GM18858 (cell line): ENCODE measurements around the gene MALRD1.

Source experiments
- ATAC-seq: cut with Tn5 transposase; IDR thresholded peaks from one replicate; pipeline ENCODE4 v1.9.1; 2021; ENCODE audit not compliant: unreplicated experiment

Gene MALRD1

GRCh38 chr10:19212590-19212989 lies 164.0 kb downstream of the MALRD1 start:
- ATAC-seq = no peak

DNA sequence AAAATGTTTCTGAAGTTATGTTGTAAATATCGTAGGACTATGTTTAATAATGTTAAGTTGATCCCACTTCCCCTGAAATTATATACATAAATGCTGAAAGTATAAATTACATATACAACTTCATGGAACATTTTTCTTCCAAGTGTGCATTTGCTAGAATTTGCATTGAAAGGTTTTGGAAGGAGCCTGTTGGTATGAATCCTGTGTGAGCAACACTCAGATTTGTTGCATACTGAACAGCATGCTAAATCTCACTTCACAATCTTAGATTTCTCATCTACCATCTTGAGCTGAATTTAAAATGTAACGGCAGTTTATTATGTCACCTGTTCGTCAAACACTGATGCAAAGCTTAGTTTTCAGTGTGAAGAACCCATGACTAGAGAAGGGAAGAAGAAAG lies 172.6 kb downstream of the MALRD1 start:
- no peak for ATAC-seq

- ATAC-seq = no peak
Observed at GRCh38 chr10:19226025-19226424, 177.4 kb downstream of the MALRD1 start.

DNA sequence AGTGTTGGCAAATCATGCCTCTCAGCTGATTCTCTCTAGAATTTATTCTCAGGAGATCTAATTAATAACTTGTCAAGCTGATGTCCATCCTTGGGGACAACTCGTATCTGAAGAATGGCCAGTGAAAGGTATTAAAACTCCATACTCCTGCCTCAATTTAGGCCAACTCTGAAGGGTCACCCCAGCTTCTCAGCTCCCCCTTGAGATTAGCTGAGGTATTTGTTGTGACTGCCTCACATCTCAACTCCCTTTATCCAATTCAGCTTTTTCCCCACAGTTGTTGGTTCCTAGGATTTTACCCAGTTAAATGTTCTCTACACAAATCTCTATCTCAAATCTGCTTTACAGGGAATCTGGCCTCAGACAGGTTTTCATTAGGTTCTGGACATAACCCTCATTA lies 182.4 kb downstream of the MALRD1 start:
- ATAC-seq = no peak

DNA sequence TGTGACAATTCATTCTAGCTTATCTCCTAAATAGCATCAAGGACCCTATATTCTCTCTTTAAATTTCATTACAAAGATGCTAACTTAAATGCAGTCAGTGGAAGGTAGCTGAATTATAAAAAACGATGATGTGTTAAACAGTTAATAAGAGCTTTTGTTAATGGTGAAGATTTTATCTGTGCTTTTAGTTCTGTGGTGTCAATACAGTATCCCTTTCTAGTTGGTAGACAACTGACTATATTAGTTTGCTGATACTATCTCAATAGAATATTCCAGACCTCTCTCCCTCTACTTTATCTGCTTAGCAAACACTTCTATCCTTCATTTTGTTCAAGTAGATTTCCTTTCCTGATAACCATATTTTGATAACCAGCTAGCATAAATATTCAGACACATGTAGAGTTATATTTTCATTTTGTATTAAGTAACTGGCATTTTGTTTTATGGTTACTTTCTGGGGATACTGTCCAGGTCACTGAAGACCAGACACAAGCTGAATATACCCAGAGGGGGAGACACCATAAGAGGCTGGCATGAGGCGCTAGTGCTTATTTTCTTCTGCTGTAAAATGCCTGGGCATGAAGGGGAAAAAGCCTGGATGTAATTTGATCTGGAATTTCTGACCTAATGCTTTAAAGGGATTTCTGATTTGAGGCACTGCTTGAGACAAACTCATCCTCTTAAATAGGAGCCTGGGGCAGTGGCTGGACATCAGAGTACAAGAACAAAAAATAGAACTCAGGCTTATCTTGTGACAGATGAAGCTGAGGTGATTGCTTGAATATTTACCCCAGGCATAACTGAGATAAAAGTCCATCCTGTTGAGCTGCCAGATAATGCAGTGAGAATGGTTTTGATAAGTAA lies 197.5 kb downstream of the MALRD1 start:
- no peak for ATAC-seq

DNA sequence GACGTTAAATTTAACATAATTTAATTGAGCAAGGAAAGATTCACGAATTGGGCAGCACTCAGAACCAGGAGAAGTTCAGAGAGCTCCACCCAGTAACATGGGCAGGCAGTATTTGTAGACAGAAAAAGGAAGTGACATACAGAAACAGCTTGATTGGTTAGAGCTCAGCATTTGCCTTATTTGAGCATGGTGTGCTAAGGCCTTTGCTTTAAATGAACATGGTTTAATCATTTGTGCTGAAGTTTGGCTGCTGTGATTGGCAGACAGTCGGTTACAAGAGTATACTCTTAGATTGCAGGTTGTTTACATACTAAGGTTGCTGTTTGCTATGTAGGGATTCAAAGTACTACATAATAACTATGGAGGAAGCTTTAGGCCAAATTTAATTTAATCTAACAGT lies 199.2 kb downstream of the MALRD1 start:
- no peak for ATAC-seq

- ATAC-seq = no peak
Observed at GRCh38 chr10:19250546-19250945, 201.9 kb downstream of the MALRD1 start.

DNA sequence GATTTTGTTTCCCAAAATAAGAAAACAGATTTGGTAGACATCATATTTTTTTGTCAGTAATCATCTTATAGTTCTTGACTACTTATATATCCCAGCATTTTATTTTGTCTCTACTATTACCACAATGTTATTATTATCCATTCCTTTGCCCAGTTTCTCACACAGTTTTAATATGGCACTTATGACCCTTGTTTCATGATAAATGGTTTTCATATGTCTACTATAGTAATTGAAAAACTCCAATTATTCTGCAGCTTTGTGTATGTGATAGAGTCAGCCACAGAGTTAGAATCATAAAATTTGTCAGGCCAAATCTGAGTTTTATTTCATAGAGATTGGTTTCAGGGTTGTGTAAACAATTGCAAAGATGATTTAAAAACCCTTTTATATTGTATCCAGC lies 203.9 kb downstream of the MALRD1 start:
- no peak for ATAC-seq

DNA sequence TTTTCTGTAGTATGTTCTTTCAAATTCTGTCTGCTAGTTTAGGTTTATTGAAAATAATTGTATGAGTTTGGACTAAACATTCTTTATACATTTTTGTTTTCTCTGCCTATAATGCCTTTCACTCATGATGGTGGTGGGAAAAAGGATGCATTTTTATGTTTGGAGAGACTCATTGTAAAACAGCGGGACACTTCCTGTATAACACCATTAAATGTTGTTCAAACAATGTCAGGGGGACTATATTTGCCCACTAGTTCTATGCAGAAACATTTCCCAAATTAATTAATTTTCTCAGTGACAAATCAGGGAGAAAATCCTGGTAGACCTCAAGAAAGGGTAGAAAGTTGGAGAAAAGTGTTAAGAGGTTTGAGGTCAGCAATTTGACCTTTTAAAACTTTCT lies 207.7 kb downstream of the MALRD1 start:
- ATAC-seq = no peak

DNA sequence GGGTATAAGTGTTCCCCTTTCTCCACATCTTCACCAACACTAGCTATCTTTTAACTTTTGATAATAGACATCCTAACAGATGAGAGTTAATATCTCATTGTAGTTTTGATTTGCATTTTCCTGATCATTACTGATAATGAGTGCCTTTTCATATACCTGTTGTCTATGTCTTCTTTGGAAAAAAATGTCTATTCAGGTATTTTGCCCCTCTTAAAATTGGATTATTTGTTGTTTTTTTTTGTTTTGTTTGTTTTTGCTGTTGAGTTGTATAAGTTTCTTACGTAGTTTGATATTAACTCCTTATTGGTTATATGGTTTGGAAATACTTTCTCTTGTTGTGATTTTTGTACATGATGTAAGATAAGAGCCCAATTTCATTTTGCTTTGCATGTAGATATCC lies 214.7 kb downstream of the MALRD1 start:
- no peak for ATAC-seq

GRCh38 chr10:19283285-19283684 lies 234.7 kb downstream of the MALRD1 start:
- no peak for ATAC-seq

- ATAC-seq = no peak
Observed at GRCh38 chr10:19283786-19284185, 235.2 kb downstream of the MALRD1 start.

- ATAC-seq = no peak
Observed at GRCh38 chr10:19290770-19291169, 242.2 kb downstream of the MALRD1 start.

GRCh38 chr10:19294233-19294632 lies 245.6 kb downstream of the MALRD1 start:
- ATAC-seq = no peak

- ATAC-seq = no peak
Observed at GRCh38 chr10:19299645-19300044, 251.0 kb downstream of the MALRD1 start.

GRCh38 chr10:19302117-19302516 lies 253.5 kb downstream of the MALRD1 start:
- no peak for ATAC-seq

DNA sequence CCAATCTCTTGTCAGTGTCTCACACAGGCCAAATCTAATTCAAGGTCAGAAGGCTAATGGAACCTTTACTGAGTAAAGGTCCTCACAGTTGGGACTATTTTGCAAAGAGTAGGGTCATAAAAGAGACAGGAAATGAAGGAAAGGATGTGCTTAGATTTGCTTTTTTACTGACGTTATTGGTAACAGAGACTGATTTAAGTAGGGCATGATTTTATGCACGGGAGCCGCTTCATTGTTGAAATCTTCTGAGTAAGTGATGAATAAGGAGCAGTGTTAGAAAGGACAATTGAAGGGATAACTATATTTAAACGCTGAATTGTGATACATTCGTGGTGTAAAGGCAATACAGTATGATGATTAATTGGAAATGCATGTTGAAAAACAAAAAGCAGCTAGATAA lies 261.5 kb downstream of the MALRD1 start:
- ATAC-seq = no peak

DNA sequence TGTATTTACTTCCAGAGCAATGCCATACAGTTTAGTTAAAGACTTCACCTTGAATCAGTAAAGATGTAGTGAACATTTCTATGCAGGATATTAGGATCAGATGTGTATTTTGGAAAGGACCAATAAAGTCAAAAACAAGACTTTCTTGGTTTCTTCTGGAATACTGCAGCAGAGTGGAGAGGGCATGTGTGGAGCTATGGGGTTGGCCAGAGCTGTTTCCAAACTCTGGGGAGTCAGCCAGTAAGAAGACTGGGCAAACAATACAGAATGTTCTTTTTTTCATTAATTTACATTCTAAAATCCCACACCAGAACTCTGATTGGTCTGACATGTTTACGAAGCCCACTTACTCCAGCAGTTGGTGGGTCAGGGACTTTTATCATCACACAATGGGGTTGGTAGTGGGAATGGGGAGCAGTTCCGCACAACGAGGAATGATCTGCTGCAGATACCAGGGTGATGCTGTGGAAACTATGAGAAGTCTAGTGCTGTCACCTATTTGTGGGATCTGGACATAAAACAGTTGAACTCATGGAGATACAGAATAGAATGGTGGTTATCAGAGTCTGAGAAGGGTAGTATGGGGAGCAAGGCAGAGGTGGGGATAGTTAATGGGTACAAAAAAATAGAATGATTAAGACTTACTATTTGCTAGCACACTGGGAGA lies 267.7 kb downstream of the MALRD1 start:
- ATAC-seq = no peak

GRCh38 chr10:19317952-19318351 lies 269.4 kb downstream of the MALRD1 start:
- ATAC-seq = no peak

GRCh38 chr10:19325581-19325980 lies 277.0 kb downstream of the MALRD1 start:
- ATAC-seq = no peak

- no peak for ATAC-seq
Observed at GRCh38 chr10:19328582-19328981, 280.0 kb downstream of the MALRD1 start.

GRCh38 chr10:19329475-19329874 lies 280.9 kb downstream of the MALRD1 start:
- ATAC-seq = no peak

DNA sequence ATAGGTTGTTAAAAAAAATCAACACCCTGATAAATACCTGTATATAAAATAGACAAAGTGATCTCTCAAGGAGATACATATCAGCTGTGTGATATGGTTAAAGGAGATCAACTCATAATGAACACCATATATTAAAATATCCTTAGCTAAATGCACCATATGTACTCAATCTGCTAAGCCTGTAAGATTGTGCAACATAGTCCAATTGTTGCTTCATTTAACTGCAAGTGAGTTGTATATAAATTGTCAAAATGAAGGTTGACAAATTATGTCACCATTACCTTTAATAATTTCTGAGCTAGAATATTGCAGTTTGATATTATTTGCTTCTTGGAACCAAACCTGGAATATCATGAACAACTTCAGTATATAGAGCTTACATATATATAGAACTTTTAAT lies 283.7 kb downstream of the MALRD1 start:
- ATAC-seq = no peak
